GM12891 (cell line): ENCODE measurements around the gene LCE4A. TPM values are rescaled to one million over a fixed set of nuclear protein-coding genes. Genes with fewer than 3 reads are reported as not detected.
"Not testable (repeated sequence)": the region's sequence is repeated elsewhere in the genome, so short reads cannot be mapped to it uniquely, and the experiment has no call there.

ENCODE experiments used
- DNase-seq: peaks from one replicate; pipeline ENCODE4 v3.0.0; 2011; ENCODE audit warnings: low spot score; ENCODE audit not compliant: insufficient read length
- FAIRE-seq: peaks from 2 replicates; lab custom pipeline; 2011; peaks lifted over from hg19 to GRCh38; lab: Jason Lieb, UNC
- PAX5 ChIP-seq: IDR thresholded peaks from 2 replicates; pipeline ENCODE4 v1.6.1; 2011; ENCODE audit warnings: low read length, moderate library complexity, mild to moderate bottlenecking; ENCODE audit not compliant: insufficient read depth, severe bottlenecking
- POLR2A ChIP-seq: IDR thresholded peaks from 2 replicates; pipeline ENCODE4 v1.6.1; 2011; ENCODE audit warnings: low read depth, low read length, control low read depth
- POLR2AphosphoS5 ChIP-seq: IDR thresholded peaks from 2 replicates; pipeline ENCODE4 v1.6.1; 2011; ENCODE audit warnings: low read depth, low read length, control low read depth
- POU2F2 ChIP-seq: IDR thresholded peaks from 2 replicates; pipeline ENCODE4 v1.6.1; 2011; ENCODE audit warnings: low read depth, mild to moderate bottlenecking, control low read depth, low read length, moderate library complexity
- SPI1 ChIP-seq: IDR thresholded peaks from 2 replicates; pipeline ENCODE4 v1.6.1; 2011; ENCODE audit warnings: low read depth, low read length, control low read depth
- TAF1 ChIP-seq: IDR thresholded peaks from 2 replicates; pipeline ENCODE4 v1.6.1; 2011; ENCODE audit warnings: low read depth, low read length, control low read depth
- polyA plus RNA-seq: library from polyadenylated mRNA; unstranded; fragments of >200 nt; gene quantifications from one replicate; pipeline ENCODE4 v1.2.1, GENCODE V29; 2012; ENCODE audit warnings: low read depth, missing spikeins, inconsistent platforms; ENCODE audit not compliant: missing spikeins

LCE4A gene
- not detected for polyA plus RNA-seq

- FAIRE-seq (no peak), DNase-seq (no peak)
- no peak for TF ChIP-seq TAF1
- no peak for TF ChIP-seq POLR2AphosphoS5
- no peak for TF ChIP-seq PAX5
- TF ChIP-seq SPI1, result no peak
- no peak for TF ChIP-seq POU2F2
These were observed at the start of gene LCE4A for GRCh38 chr1:152707860-152708259. Gene LCE4A (plus strand): TSS chr1:152708160. CDS start chr1:152709076, 916 bp downstream.

- TF ChIP-seq TAF1 (no peak), POU2F2 (no peak), POLR2A (no peak), PAX5 (no peak), POLR2AphosphoS5 (no peak), SPI1 (no peak)
- DNase-seq (no peak), FAIRE-seq (no peak)
These were observed 49.3 kb upstream of the LCE4A start for GRCh38 chr1:152658649-152659048.

GRCh38 chr1:152663098-152663497 lies 44.9 kb upstream of the LCE4A start, which contains the start of gene LCE2D:
Gene LCE2D (plus strand): TSS chr1:152663380. CDS start chr1:152664106, 726 bp downstream.
- FAIRE-seq (no peak), DNase-seq (no peak)
- TF ChIP-seq SPI1, result no peak
- no peak for TF ChIP-seq TAF1
- TF ChIP-seq POU2F2, result no peak
- no peak for TF ChIP-seq POLR2AphosphoS5
- no peak for TF ChIP-seq PAX5
- TF ChIP-seq POLR2A, result no peak

- DNase-seq, FAIRE-seq: not testable (repeated sequence)
These were observed 41.8 kb upstream of the LCE4A start for GRCh38 chr1:152666171-152666570.

GRCh38 chr1:152667648-152668047 lies 40.3 kb upstream of the LCE4A start:
- TF ChIP-seq POLR2AphosphoS5, result no peak
- TF ChIP-seq TAF1, result no peak
- no peak for TF ChIP-seq POU2F2
- TF ChIP-seq SPI1, result no peak
- TF ChIP-seq POLR2A, result no peak
- no peak for TF ChIP-seq PAX5
- DNase-seq, result no peak
- FAIRE-seq, result no peak

GRCh38 chr1:152673016-152673415 lies 34.9 kb upstream of the LCE4A start:
- no peak for TF ChIP-seq SPI1
- no peak for TF ChIP-seq POLR2A
- no peak for TF ChIP-seq TAF1
- no peak for TF ChIP-seq POLR2AphosphoS5
- TF ChIP-seq POU2F2, result no peak
- no peak for TF ChIP-seq PAX5
- FAIRE-seq, result no peak
- no peak for DNase-seq

- not testable (repeated sequence) for FAIRE-seq, DNase-seq
These were observed 33.0 kb upstream of the LCE4A start, which contains the start of gene LCE2C for GRCh38 chr1:152674983-152675382. Gene LCE2C (plus strand): TSS chr1:152675279. CDS start chr1:152676016, 737 bp downstream.

- no peak for DNase-seq
- FAIRE-seq, result no peak
- no peak for TF ChIP-seq TAF1
- TF ChIP-seq SPI1, result no peak
- no peak for TF ChIP-seq POLR2A
- no peak for TF ChIP-seq POLR2AphosphoS5
- no peak for TF ChIP-seq POU2F2
- TF ChIP-seq PAX5, result no peak
These were observed 28.5 kb upstream of the LCE4A start for GRCh38 chr1:152679459-152679858.

- DNase-seq (no peak), FAIRE-seq (no peak)
- TF ChIP-seq POLR2A (no peak), POU2F2 (no peak), PAX5 (no peak)
These were observed 26.3 kb upstream of the LCE4A start for GRCh38 chr1:152681616-152682015.

- FAIRE-seq (no peak), DNase-seq (no peak)
- no peak for TF ChIP-seq POLR2AphosphoS5
- no peak for TF ChIP-seq TAF1
These were observed 24.1 kb upstream of the LCE4A start for GRCh38 chr1:152683846-152684245.

- DNase-seq, FAIRE-seq: not testable (repeated sequence)
These were observed 22.1 kb upstream of the LCE4A start, which contains the start of gene LCE2B for GRCh38 chr1:152685823-152686222. Gene LCE2B (plus strand): TSS chr1:152686123. CDS start chr1:152686844, 721 bp downstream.
